MM.1S (cell line): ENCODE results near the gene CACNA1G.

Experiments
- DNase-seq: peaks from one replicate; pipeline ENCODE4 v3.0.0-alpha.2; 2015
- H2AFZ ChIP-seq: fragments of 300-600 bp; sonication (generic); 2 replicates; pipeline ENCODE4 v1.6.0; 2016; ENCODE audit warnings: antibody characterized with exemption, low read length
- H3F3A ChIP-seq: fragments of 300-600 bp; sonication (generic); 2 replicates; pipeline ENCODE4 v1.6.1; 2016; ENCODE audit warnings: mild to moderate bottlenecking, antibody characterized with exemption, low read length, moderate library complexity, mixed read lengths; ENCODE audit not compliant: insufficient read depth
- H3K27ac ChIP-seq: fragments of 300-600 bp; sonication (generic); 2 replicates; pipeline ENCODE4 v1.5.1; 2016; ENCODE audit warnings: mild to moderate bottlenecking, low read length
- H3K27me3 ChIP-seq: fragments of 300-600 bp; sonication (generic); replicated peaks from 2 replicates; pipeline ENCODE4 v1.6.0; 2016; ENCODE audit warnings: low read length; ENCODE audit not compliant: insufficient read depth
- H3K36me3 ChIP-seq: fragments of 300-600 bp; sonication (generic); replicated peaks from 2 replicates; pipeline ENCODE4 v1.6.1; 2016; ENCODE audit warnings: mild to moderate bottlenecking, low read length, mixed read lengths; ENCODE audit not compliant: insufficient read depth
- H3K4me1 ChIP-seq: fragments of 300-600 bp; sonication (generic); 2 replicates; pipeline ENCODE4 v1.6.1; 2016; ENCODE audit warnings: low read length, mixed read lengths
- H3K4me2 ChIP-seq: fragments of 300-600 bp; sonication (generic); 2 replicates; pipeline ENCODE4 v1.6.0; 2016; ENCODE audit warnings: low read depth, low read length
- H3K4me3 ChIP-seq: fragments of 300-600 bp; sonication (generic); 2 replicates; pipeline ENCODE4 v1.5.1; 2016; ENCODE audit warnings: low read length, mixed read lengths
- H3K79me2 ChIP-seq: fragments of 300-600 bp; sonication (generic); 2 replicates; pipeline ENCODE4 v1.6.1; 2016; ENCODE audit warnings: mixed run types, low read length, mixed read lengths
- H3K9ac ChIP-seq: fragments of 300-600 bp; sonication (generic); 2 replicates; pipeline ENCODE4 v1.6.1; 2016; ENCODE audit warnings: low read length, mixed read lengths
- H3K9me2 ChIP-seq: fragments of 300-600 bp; sonication (generic); replicated peaks from 2 replicates; pipeline ENCODE4 v1.6.1; 2016; ENCODE audit warnings: mild to moderate bottlenecking, low read length, mixed read lengths; ENCODE audit not compliant: insufficient read depth
- H3K9me3 ChIP-seq: fragments of 300-600 bp; sonication (generic); replicated peaks from 2 replicates; pipeline ENCODE4 v1.6.1; 2016; ENCODE audit warnings: mild to moderate bottlenecking, low read length, mixed read lengths; ENCODE audit not compliant: insufficient read depth
- H4K20me1 ChIP-seq: fragments of 300-600 bp; sonication (generic); 2 replicates; pipeline ENCODE4 v1.6.1; 2016; ENCODE audit warnings: mild to moderate bottlenecking, low read length, moderate library complexity, mixed read lengths; ENCODE audit not compliant: insufficient read depth
- EZH2 ChIP-seq: fragments of 300-600 bp; sonication (generic); optimal IDR thresholded peaks from 2 replicates; pipeline ENCODE3; 2017; ENCODE audit warnings: low read depth, mild to moderate bottlenecking, antibody characterized with exemption, low read length, mixed read lengths
- EZH2phosphoT487 ChIP-seq: fragments of 300-600 bp; sonication (generic); IDR thresholded peaks from 2 replicates; pipeline ENCODE4 v1.6.1; 2018; ENCODE audit warnings: antibody characterized with exemption, low read length
- TF ChIP-seq, protein P1 (sequence below): fragments of 300-600 bp; sonication (generic); IDR thresholded peaks from 2 replicates; pipeline ENCODE4 v1.5.1; 2016; ENCODE audit warnings: antibody characterized with exemption, low read length, mixed read lengths

CACNA1G gene

DNA sequence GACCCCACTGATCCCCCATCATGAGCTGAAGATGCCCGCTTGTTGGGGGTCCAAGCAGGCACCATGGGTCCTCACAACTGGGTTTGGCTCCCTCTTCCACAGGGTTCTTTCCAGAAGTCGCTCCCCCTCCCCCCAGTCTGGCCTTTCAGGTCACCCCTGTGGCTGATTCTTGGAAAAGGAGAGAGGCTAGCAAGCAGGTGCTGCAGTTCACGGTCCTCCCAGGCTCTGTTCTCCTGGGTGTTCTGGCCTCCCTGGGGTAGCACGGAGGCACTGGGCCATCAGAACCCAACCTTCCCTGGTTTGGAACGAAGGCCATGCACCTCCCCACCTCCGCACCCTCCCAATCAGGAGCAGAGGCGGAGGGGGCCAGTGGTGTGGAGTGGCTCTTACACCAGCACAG is 18.9 kb downstream of the CACNA1G start:
- Histone ChIP-seq H3K4me1 (no peaks in the 10 kb centered on the region), H3K27ac (no peak overlapping the region), H2AFZ (no peak overlapping the region), H3K27me3 (peaks cover 98% of the 10 kb centered on the region), H3K36me3 (no peaks in the 10 kb centered on the region), H3K9me3 (no peaks in the 10 kb centered on the region), H3K4me2 (no peak overlapping the region), H3K79me2 (no peaks in the 10 kb centered on the region), H3K9ac (no peak overlapping the region), H3K9me2 (no peaks in the 10 kb centered on the region), H3K4me3 (no peak overlapping the region), H3F3A (no peaks in the 10 kb centered on the region), H4K20me1 (no peaks in the 10 kb centered on the region)
- TF ChIP-seq, protein P1, sequence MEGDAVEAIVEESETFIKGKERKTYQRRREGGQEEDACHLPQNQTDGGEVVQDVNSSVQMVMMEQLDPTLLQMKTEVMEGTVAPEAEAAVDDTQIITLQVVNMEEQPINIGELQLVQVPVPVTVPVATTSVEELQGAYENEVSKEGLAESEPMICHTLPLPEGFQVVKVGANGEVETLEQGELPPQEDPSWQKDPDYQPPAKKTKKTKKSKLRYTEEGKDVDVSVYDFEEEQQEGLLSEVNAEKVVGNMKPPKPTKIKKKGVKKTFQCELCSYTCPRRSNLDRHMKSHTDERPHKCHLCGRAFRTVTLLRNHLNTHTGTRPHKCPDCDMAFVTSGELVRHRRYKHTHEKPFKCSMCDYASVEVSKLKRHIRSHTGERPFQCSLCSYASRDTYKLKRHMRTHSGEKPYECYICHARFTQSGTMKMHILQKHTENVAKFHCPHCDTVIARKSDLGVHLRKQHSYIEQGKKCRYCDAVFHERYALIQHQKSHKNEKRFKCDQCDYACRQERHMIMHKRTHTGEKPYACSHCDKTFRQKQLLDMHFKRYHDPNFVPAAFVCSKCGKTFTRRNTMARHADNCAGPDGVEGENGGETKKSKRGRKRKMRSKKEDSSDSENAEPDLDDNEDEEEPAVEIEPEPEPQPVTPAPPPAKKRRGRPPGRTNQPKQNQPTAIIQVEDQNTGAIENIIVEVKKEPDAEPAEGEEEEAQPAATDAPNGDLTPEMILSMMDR, result no peak
- DNase-seq, result no peak

DNA sequence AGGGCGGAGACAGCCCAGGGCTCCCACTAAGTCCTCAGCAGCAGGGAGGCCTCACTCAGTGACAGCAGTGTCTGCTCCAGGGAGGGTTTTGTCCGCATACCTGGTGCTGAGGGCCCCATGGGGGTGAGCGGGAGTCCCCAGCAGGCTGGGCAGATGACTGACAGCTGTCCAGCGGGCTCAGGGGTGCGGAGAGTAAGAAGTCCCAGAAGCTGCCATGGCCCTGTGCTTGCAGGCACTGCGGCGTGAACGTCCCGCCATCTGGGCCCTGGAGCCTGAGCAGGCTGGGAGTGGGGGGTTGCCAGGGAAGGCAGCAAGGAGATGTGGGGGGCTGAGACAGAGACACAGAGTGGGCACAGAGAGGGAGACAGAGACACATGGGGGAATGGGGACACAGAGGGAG is 20.1 kb downstream of the CACNA1G start:
- Histone ChIP-seq H3K36me3 (no peaks in the 10 kb centered on the region), H3F3A (no peaks in the 10 kb centered on the region), H3K27ac (no peak overlapping the region), H3K4me1 (no peaks in the 10 kb centered on the region), H3K4me2 (no peak overlapping the region), H3K9me2 (no peaks in the 10 kb centered on the region), H2AFZ (no peak overlapping the region), H3K27me3 (peaks cover 97% of the 10 kb centered on the region), H3K9me3 (no peaks in the 10 kb centered on the region), H3K79me2 (no peaks in the 10 kb centered on the region), H3K9ac (no peak overlapping the region), H3K4me3 (no peak overlapping the region), H4K20me1 (no peaks in the 10 kb centered on the region)
- no peak for TF ChIP-seq EZH2phosphoT487
- no peak for TF ChIP-seq EZH2
- TF ChIP-seq, protein P1, result no peak
- no peak for DNase-seq

DNA sequence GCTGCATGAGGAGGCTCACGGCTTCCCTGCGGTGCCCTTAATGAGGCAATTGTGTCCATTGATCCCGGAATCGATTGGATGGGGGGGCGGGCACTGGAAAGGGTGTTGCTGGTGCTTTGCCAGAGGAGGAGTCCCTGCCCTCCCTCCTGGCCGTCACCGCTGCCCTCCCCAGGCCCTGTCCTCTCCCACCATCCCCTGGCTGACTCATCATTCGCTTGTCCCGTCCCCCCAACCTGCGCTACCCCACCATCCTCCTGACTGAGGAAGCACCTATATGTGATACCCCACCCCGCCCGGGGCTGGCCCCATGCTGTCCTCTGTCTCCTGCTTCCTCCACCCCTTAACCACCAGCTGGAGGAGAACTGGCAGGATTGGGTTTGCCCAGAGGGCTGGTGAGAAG is 20.8 kb downstream of the CACNA1G start:
- Histone ChIP-seq H3K4me3 (no peak overlapping the region), H3K9me3 (no peaks in the 10 kb centered on the region), H4K20me1 (no peaks in the 10 kb centered on the region), H3K4me2 (no peak overlapping the region), H3K36me3 (no peaks in the 10 kb centered on the region), H3K27ac (no peak overlapping the region), H2AFZ (no peak overlapping the region), H3K9me2 (no peaks in the 10 kb centered on the region), H3F3A (no peaks in the 10 kb centered on the region), H3K9ac (no peak overlapping the region), H3K4me1 (no peaks in the 10 kb centered on the region), H3K27me3 (peaks cover 97% of the 10 kb centered on the region), H3K79me2 (no peaks in the 10 kb centered on the region)
- TF ChIP-seq, protein P1, result no peak
- no peak for TF ChIP-seq EZH2
- no peak for TF ChIP-seq EZH2phosphoT487
- DNase-seq, result no peak
